Memory B cell (primary cell): ENCODE data around the gene PTPRU.

ENCODE experiments used
- ATAC-seq: fragments of 150-1000 bp; cut with Tn5 transposase; 2 replicates; pipeline ENCODE4 v1.10.0; 2021; ENCODE audit warnings: low read depth, mild to moderate bottlenecking, moderate library complexity
- DNase-seq, 2 donors: peaks; one replicate each; pipeline ENCODE4 v3.0.0; 2022; ENCODE audit warnings: low spot score in 2 of 2
- H3K27ac Mint-ChIP-seq: one replicate; pipeline ENCODE4 v1.8.0; 2022; ENCODE audit warnings: mild to moderate bottlenecking, moderate library complexity, mixed read lengths
- H3K27me3 Mint-ChIP-seq: one replicate; pipeline ENCODE4 v1.8.0; 2022; ENCODE audit warnings: mixed read lengths
- H3K36me3 Mint-ChIP-seq: one replicate; pipeline ENCODE4 v1.8.0; 2022; ENCODE audit warnings: mild to moderate bottlenecking, mixed read lengths
- H3K4me1 Mint-ChIP-seq: one replicate; pipeline ENCODE4 v1.8.0; 2022; ENCODE audit warnings: mixed read lengths
- H3K4me3 Mint-ChIP-seq: one replicate; pipeline ENCODE4 v1.8.0; 2022; ENCODE audit warnings: mild to moderate bottlenecking, moderate library complexity, mixed read lengths
- H3K9me3 Mint-ChIP-seq: one replicate; pipeline ENCODE4 v1.8.0; 2022; ENCODE audit warnings: mixed read lengths

Gene PTPRU

DNA sequence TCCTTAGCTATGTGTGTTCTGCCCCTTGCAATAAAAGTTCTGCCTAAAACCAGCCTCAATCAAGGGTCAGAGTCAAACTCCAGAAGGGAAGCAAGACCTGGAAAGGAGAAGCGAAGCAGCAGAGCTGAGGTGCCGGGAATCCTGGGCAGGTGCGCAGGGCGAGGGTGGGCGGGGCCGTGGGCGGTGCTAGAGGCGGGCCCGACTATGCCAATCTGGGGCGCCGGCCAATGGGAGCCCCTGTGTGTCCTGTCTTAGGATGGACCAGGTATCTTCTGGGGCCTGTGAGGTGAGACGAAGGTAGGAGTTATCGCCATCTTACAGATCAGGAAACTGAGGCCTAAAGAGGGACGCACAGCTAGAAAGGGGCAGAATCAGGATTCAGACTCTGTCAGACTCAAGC lies 120.3 kb downstream of the PTPRU start:
- H3K27me3 Mint-ChIP-seq: peaks cover 14% of the 10 kb centered on the region

DNA sequence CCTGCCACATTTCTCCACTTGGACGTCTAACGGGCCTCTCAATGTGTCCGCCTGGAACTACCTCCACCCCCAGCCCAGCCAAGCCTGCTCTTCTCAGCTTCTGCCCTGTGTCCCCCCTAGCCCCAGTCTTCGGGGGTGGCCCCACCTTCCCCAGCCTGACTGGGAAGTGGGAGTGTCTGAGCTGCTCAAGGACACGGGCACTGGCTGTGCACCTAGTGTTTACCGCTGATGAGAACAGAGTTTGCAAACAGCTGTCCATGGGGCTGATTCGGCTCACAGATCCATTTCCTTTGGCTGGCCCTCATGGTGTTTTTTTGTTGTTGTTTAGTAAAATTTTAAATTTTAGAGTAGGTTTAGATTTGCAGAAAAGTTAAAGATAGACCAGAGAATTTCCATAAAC lies 121.1 kb downstream of the PTPRU start:
- Mint-ChIP-seq H3K27me3 (peaks cover 13% of the 10 kb centered on the region), H3K36me3 (no peaks in the 10 kb centered on the region), H3K9me3 (no peaks in the 10 kb centered on the region), H3K4me1 (no peaks in the 10 kb centered on the region), H3K4me3 (no peak overlapping the region), H3K27ac (no peak overlapping the region)
- DNase-seq: no peak
- no peak for ATAC-seq

More for the DNA sequence above, 120.3 kb downstream of the PTPRU start:
- H3K9me3 Mint-ChIP-seq: no peaks in the 10 kb centered on the region
- no peak for DNase-seq
- no peaks in the 10 kb centered on the region for H3K36me3 Mint-ChIP-seq
- ATAC-seq: no peak
- no peak overlapping the region for H3K27ac Mint-ChIP-seq
- no peaks in the 10 kb centered on the region for H3K4me1 Mint-ChIP-seq
- no peak overlapping the region for H3K4me3 Mint-ChIP-seq

DNA sequence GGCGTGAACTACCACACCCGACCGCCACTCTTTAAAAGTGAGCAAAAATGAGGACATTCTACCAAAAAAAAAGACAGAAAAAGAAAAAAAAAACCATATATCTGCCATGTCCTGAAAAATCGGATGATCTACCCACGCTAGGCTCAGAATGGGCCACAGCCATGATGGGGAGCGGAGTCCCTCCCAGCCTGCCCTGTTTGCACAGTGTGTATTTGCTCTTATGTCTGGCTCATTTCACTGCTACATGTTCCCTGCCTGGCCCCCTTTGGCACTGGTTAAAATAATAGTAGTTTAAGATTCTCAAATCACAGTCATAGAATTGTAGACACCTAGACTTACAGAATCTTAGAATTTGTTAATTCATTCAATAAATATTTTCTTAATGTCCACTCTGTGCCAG lies 121.9 kb downstream of the PTPRU start:
- Mint-ChIP-seq H3K27me3 (peaks cover 12% of the 10 kb centered on the region), H3K9me3 (no peaks in the 10 kb centered on the region), H3K27ac (no peak overlapping the region), H3K4me1 (no peaks in the 10 kb centered on the region), H3K4me3 (no peak overlapping the region), H3K36me3 (no peaks in the 10 kb centered on the region)
- DNase-seq: no peak
- no peak for ATAC-seq

DNA sequence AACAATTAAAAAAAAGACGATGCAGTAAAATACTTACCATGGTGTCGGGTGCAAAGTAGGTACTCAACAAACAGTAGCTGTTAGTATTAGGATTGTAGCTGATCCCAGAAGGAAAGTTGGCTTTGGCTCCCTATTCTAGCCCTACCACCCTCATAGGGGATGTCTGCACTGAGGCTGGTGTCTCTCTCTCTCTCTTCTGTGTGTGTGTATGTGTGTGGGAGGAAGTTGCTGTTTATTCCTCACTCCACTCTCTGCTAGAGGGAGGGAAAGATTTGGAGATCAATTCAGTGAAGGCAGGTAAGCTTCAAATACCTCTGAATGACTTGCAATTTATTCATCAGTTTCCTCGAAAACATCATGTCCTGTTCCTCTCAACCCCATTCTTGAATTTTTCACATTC lies 124.4 kb downstream of the PTPRU start:
- Mint-ChIP-seq H3K9me3 (no peaks in the 10 kb centered on the region), H3K36me3 (no peaks in the 10 kb centered on the region), H3K4me3 (no peak overlapping the region), H3K4me1 (no peaks in the 10 kb centered on the region), H3K27ac (no peak overlapping the region), H3K27me3 (peaks cover 11% of the 10 kb centered on the region)
- DNase-seq (no peak), ATAC-seq (no peak)

DNA sequence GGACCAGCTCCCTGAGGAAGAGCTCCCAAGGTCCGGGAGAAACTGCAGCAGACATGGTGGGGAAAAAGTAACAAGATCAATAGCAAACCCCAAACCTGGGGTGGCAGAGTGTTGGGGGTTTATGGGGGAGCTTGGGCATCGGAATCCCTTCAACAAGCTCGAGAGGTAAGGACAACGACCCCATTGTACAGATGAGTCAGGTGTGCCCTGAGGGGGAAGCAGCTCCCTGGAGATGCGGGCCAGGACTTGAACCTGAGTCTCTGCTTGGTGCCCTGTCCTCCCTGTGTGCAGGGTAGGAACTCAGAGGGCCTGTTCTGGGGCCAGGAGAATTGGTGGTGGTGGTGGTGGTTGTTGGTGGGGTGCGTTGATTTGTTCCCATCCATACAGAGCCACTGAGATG lies 125.4 kb downstream of the PTPRU start:
- ATAC-seq: no peak
- no peak overlapping the region for H3K4me3 Mint-ChIP-seq
- DNase-seq: no peak
- no peaks in the 10 kb centered on the region for H3K9me3 Mint-ChIP-seq
- H3K36me3 Mint-ChIP-seq: no peaks in the 10 kb centered on the region
- no peaks in the 10 kb centered on the region for H3K4me1 Mint-ChIP-seq
- peaks cover 11% of the 10 kb centered on the region for H3K27me3 Mint-ChIP-seq
- H3K27ac Mint-ChIP-seq: no peak overlapping the region

DNA sequence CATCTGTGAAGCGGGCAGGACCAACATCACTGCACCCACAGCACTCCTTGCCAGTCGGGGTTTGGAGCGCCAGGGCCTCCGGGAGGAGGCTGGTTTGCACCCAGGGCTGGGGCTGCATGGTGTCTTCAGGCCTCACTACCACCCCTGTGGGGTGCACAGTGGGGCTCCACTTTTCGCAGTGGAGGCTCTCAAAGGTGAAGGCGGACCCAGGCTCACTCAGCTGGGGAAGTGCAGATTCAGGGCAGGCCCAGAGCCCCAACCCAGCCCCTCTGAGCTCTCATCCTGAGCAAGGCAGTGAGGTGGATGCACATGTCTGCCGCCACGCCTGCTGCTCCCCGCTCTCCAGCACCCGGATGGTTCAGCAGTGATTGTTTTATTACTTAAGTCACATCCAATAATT lies 125.8 kb downstream of the PTPRU start:
- Mint-ChIP-seq H3K27me3 (peaks cover 11% of the 10 kb centered on the region), H3K9me3 (no peaks in the 10 kb centered on the region), H3K4me1 (no peaks in the 10 kb centered on the region), H3K27ac (no peak overlapping the region), H3K4me3 (no peak overlapping the region), H3K36me3 (no peaks in the 10 kb centered on the region)
- DNase-seq (no peak), ATAC-seq (no peak)

DNA sequence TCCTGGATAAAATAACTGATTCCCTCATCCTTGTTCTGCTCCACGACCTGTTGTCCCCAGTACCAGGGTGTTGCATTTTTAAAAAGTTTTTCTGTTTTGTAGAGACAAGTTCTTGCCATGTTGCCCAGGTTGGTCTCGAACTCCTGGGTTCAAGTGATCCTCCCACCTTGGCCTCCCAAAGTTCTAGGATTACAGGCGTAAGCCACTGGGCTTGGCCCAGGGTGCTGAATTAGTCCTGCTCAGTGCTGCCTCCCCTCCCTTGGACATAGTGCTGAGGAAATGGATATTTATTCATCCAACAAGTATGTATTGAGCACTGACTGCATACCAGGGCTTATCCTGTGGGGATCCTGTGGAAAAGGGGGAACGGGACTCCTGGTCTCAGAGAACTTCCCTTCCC lies 126.4 kb downstream of the PTPRU start:
- ATAC-seq (no peak), DNase-seq (no peak)
- no peaks in the 10 kb centered on the region for H3K4me1 Mint-ChIP-seq
- no peak overlapping the region for H3K4me3 Mint-ChIP-seq
- H3K27me3 Mint-ChIP-seq: peaks cover 11% of the 10 kb centered on the region
- no peaks in the 10 kb centered on the region for H3K36me3 Mint-ChIP-seq
- no peaks in the 10 kb centered on the region for H3K9me3 Mint-ChIP-seq
- no peak overlapping the region for H3K27ac Mint-ChIP-seq

DNA sequence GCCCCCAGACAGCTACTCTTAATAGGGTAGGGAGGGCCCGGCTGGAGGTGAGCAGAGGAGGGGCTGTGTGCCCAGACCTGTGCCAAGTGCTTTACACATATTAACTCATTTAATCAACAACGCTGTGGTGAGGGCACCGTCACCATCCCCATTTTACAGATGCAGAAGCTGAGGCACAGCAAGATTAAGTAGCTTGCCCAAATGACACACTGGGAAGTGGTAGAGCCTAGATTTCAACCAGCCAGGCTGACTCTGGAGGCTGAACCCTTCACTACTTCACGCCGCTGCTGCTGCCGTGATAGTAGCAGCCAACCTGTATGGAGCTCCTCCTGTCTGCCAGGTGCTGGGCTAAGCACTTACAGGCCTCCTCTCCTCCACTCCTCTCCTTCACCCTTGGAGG lies 127.2 kb downstream of the PTPRU start:
- peaks cover 15% of the 10 kb centered on the region for H3K27me3 Mint-ChIP-seq
- H3K27ac Mint-ChIP-seq: no peak overlapping the region

DNA sequence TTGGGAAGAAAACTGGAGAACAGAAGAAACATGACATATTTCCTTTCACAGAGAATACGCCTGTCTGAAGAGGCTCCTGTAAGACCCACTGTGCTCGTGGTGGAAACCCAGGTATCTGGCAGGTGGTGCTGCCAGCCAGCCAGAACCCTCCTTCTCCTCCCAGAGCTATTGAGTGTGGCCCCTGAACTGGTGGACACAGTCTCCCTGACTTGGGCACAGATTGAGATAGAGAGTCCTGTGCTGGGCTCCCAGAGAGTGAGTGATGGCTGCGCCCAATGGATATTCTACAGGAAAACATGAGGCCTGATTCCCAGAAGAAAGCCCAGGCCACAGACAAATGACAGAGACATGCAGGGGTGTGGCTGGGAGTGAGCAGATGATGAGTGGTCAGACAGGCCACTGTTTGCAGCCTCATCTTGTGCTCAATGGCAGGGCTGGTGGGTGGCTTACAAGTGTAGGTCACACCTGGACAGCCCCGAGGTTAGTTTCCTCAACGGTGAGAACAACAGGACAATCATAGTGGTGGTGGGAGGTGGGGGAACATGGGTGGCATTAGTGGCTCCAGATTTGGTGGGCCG lies 127.9 kb downstream of the PTPRU start:
- Mint-ChIP-seq H3K27ac (no peak overlapping the region), H3K4me1 (no peaks in the 10 kb centered on the region), H3K27me3 (peaks cover 17% of the 10 kb centered on the region), H3K4me3 (no peak overlapping the region), H3K9me3 (peaks cover 4% of the 10 kb centered on the region), H3K36me3 (no peaks in the 10 kb centered on the region)
- DNase-seq (no peak), ATAC-seq (no peak)

More for the DNA sequence above, 127.2 kb downstream of the PTPRU start:
- no peak for DNase-seq
- Mint-ChIP-seq H3K4me1 (no peaks in the 10 kb centered on the region), H3K36me3 (no peaks in the 10 kb centered on the region), H3K9me3 (peaks cover 1% of the 10 kb centered on the region), H3K4me3 (no peak overlapping the region)
- ATAC-seq: no peak

DNA sequence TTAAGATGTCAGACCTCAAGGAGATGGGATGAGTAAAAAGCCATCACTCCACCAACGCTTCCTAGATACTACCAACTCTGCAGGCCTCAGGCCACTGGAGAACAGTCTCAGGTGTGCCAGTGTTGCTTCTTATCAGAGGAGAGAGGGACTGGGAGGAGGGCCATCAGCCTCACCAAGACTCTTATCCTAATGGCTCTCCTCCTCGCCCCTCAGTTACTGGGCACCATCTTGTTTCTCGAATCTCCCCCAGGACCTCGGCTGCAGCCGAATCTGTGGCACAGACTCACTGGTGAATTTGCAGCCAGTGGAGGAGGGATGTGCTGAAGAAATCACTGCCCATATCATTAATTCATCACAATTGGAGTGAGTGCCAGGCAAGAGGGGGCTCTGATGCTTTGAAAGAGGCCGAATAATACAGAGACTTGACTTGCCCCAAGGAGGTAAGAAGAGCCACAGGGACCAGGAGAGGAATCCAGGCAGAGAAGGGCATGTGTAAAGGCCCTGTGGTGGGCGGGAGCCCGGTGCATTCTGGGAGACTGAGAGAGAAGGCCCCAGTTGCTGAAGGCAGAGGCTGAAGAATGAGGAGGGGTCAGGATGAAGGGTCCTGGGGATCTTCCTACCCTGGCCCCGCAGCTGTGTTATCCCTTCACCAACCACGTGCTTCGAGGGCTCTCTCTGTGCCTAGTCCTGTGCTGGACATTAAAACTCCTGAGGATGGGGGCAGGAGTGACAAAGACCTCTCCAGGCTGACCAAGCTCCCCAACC lies 129.8 kb downstream of the PTPRU start:
- Mint-ChIP-seq H3K27ac (no peak overlapping the region), H3K4me3 (no peak overlapping the region), H3K36me3 (no peaks in the 10 kb centered on the region), H3K4me1 (no peaks in the 10 kb centered on the region), H3K9me3 (peaks cover 4% of the 10 kb centered on the region), H3K27me3 (peaks cover 16% of the 10 kb centered on the region)
- no peak for DNase-seq
- no peak for ATAC-seq

DNA sequence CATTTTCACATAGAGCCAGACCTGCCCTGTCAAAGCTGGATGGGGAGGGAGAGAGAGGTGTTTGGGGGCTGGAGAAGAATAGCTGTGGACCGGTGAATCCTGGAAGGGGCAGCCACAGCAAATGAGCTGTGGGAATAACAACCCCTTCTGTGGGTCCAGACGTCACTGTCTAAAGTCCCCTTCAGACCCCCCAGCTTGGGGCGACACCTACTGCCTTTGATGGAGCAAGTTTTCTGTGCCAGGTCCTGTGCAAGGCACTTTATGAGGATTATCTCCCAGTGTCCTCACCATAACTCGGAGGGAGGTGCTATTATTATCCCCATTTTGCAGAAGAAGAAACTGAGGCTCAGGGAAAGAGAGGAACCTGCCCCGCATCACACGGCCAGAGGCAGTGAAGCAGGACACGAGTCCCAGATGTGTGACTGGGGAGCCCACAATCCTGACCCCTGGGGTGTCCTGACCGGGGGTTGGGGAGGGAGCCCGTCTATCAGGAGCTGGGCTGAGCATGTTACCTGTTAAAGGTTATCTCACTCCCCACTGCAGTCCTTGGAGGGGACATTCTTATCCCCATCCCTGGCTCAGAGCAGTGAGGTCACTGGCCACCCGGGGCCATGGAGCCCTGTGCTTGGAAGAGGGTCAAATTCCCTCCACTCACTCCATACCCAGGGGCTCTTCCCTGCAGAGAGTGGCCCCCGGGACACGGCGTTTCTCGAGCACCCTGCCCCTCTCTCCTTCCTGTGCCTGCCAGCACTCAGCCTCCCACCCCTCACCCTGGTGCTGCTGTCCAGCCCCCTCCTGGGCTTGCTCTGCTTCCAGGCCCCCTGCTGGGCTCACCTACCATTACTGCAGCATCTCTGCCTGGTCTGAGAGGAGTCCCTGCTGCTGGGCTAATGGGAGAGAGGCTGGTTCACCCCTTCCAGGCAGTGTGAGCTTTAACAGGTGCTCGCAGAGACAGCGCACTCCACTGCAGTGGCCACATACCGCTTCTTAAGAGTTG lies 132.9 kb downstream of the PTPRU start:
- no peaks in the 10 kb centered on the region for H3K36me3 Mint-ChIP-seq
- no peak overlapping the region for H3K27ac Mint-ChIP-seq
- H3K9me3 Mint-ChIP-seq: peaks cover 4% of the 10 kb centered on the region
- H3K4me1 Mint-ChIP-seq: no peaks in the 10 kb centered on the region
- no peak for ATAC-seq
- no peak overlapping the region for H3K4me3 Mint-ChIP-seq
- H3K27me3 Mint-ChIP-seq: peaks cover 14% of the 10 kb centered on the region
- no peak for DNase-seq

DNA sequence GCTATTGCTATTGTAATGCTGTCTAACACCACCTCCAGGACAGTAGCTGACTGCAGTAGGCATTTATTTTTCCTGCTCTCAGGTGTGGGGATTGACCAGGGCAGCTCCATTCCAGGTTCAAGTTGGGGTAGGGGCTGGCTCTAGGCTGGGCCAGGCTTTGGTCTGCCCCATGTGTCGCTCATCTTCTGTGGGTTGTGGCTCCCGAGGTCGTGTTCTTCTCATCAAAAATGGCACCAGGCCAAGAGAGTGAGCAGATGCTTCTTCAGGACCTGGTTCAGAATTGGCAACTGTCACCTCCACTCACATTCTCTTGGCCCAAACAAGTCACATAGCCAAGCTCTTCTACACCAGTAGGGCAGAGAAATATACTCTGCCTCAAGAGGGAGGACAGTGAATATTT lies 133.7 kb downstream of the PTPRU start:
- Mint-ChIP-seq H3K4me1 (no peaks in the 10 kb centered on the region), H3K4me3 (no peak overlapping the region), H3K27me3 (peaks cover 16% of the 10 kb centered on the region), H3K9me3 (peaks cover 4% of the 10 kb centered on the region), H3K27ac (no peak overlapping the region), H3K36me3 (no peaks in the 10 kb centered on the region)
- ATAC-seq (no peak), DNase-seq (no peak)

DNA sequence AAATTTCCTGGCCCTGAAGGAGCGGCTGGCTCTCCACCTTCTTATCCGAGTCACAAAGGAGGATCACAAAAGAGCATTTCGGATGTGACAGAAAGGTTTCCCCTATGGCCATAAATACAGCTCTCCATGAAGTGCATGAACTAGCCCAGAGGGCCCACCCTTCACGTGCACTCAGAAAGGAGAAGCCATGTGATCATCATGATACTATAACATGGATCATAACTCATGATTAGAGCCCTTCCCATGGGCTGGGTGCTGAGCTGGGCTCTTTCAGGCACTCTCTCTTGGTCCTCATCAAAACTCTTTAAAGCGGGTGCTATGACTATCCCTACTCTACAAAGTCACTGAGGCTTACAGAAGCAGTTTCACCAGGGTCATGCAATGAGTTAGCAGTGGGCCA lies 135.0 kb downstream of the PTPRU start:
- Mint-ChIP-seq H3K36me3 (no peaks in the 10 kb centered on the region), H3K4me3 (no peak overlapping the region), H3K27ac (no peak overlapping the region), H3K4me1 (no peaks in the 10 kb centered on the region), H3K27me3 (peaks cover 16% of the 10 kb centered on the region), H3K9me3 (peaks cover 7% of the 10 kb centered on the region)
- no peak for DNase-seq
- ATAC-seq: no peak

DNA sequence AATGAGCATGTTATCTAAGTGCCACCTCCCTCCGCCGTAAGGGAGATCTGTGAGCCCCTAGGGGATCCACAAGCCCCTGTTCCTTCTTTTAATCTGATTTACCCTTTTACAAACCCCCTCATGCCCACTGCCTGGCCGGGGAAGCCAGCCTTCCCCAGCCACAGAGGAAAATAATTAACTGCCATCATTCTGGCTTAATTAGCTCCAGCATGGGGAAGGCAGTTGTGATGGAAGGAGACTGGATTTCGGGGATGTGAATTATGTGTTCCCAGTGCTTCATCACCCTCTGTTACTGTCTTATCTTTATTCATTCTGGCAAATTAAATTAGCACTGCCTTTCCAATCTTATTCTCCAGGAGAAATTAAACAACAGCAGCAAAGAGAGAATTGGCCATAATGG lies 135.8 kb downstream of the PTPRU start:
- DNase-seq: no peak
- Mint-ChIP-seq H3K4me3 (no peak overlapping the region), H3K4me1 (no peaks in the 10 kb centered on the region), H3K27ac (no peak overlapping the region), H3K9me3 (peaks cover 9% of the 10 kb centered on the region), H3K27me3 (peaks cover 17% of the 10 kb centered on the region), H3K36me3 (no peaks in the 10 kb centered on the region)
- ATAC-seq: no peak
